Epidermal melanocyte (primary cell): ENCODE results near the gene RRBP1.

Source experiments
- DNase-seq: peaks from one replicate; pipeline ENCODE4 v3.0.0; 2011; ENCODE audit warnings: low spot score; ENCODE audit not compliant: insufficient read length

The RRBP1 gene

GRCh38 chr20:17637413-17637780 is 44.6 kb downstream of the RRBP1 start:
- DNase-seq = no peak

DNA sequence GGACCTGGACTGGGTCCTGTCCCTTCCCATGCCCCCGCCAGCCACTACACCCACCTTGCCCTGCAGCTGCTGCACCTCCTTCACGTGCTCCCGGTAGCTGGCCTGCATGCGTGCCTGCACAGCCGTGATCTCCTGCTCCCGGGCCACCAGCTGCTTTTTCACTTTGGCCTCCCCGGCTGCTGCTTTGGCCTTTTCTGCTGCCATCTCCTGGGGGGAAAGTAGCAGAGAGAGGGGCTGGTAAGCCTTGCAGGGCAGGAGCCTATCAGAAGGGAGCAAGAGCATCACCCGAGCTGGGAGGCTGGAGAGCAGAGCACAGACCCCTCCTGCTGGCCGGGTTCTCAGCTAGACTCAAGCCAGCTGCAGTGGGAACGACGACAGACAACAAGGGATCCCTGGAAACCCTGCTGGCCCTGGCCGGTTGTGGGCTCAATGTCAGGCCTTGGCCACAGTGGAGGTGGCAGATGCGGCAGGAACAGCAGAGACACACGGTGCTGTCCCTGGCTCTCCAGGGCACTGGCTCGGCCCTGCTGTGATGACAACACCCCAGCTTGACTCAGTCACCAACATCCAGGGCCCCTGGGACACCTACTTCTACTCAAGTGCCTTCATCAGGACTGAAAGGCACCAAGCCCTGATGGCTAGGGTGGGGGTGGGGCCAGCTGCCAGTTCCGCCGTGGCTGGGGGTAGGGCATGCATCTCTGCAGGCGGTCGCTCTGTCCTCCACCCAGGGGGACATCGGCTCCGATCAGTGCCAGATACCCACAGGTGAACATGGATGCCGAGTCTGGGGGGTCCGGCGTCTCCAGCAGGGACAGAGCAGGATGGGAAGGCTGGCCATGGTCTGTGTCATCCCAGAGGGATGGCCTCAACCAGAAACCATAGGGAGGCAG is 45.3 kb downstream of the RRBP1 start:
- no peak for DNase-seq

DNA sequence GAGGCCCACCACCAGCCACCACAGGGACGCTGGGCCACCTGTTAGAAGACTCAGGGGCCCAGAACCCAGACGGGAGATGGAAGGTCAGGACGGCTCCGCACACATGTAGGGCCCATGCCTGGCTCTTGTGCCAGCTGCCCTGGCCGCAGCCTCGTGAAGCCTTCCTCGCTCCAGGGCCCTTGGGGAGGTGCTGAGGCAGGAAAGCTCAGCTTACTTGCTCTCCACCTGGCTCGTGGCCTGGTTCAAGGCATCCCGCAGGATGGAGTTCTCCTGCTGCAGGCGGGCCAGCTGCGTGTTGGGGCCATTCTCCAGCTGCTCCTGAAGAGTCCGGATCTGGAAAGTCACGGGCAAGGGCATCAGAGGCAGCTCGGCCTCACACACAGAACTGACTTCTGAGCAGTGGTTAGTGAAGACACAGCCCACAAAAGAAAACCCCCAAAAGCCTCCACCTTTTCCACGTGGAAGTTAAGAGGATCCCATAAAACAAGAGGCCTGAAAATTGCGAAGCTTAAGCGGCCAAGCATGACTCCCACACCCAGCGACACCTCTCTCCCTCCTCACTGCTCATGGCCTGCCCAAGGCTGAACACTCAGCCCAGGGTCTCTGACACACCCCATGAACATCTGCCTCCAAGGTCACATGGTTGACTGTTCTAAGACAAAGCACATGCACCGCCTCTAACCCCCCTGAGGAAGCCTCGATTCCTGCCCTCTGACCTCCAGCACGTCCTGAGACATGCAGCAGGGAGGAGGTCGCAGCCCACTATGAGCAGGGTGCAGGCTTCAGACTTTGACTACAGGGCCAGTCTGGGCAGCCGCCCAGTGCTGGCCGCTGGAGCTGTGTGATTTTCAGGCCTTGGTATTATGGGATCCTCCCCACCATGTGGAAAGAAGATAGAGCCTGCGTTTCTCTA is 46.5 kb downstream of the RRBP1 start:
- DNase-seq = no peak

- DNase-seq = no peak
Observed at GRCh38 chr20:17634661-17635331, 47.2 kb downstream of the RRBP1 start.

- no peak for DNase-seq
Observed at GRCh38 chr20:17633850-17634500, 48.1 kb downstream of the RRBP1 start.

DNA sequence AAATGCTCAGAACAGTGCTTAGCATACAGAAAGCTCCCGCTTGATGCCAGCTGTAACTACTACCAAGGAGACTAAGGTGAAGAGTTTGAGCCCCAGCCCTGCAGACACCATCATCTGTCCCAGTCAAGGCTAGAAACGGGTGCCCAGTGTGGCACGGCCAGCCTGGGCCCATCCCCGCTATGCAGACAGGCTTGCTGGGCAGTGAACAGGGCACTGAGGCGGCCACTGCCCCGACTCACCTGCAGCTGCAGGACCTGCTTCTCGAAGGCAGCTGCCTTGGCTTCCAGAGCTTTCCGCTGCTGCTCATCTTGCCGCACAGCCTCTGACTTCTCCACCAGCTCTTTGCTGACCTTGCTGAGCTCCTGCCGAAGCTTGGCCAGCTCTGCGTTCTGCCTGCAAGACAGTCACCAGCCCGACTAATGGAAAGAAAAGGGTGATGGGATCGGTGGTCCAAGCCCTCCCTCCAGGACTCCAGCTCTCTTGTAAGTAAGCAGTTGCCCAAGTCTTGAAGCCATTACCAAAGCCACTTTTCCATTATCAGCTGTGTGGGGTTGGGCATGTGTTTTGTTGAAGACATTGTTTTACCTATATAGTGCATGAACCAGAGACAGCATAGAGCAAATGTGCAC is 48.7 kb downstream of the RRBP1 start:
- no peak for DNase-seq

GRCh38 chr20:17631576-17632319 is 50.3 kb downstream of the RRBP1 start:
- no peak for DNase-seq

GRCh38 chr20:17630806-17631195 is 51.2 kb downstream of the RRBP1 start:
- no peak for DNase-seq

DNA sequence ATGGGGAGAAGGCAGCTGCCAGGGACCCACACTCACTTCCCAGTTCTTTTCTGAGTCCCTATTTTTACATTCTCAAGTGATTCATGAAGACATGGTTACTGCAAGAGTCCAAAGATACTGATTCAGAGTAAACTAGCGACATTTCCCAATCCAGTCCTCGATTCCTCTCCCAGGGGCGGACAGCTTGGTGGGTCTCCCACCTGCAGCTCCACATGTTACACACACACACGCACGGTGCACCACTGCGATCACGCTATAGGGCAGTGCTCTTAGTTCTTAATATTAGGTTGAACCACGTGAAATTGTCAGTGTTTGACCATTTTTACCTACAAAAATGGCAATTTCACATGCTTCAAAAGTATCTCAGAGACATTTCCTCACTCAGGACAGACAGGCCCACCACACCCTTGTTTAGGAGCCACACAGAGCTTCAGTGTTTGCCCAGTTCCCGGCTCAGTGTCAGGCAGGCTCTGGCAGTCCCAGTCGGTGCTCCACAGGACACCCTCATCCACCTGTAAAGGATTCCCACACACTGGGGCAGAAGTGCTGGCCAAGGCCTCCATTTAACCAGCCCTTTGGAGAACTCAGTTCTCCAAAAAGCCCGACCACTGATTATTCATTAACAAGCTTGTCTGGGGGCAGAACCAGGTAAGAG is 51.8 kb downstream of the RRBP1 start:
- DNase-seq = no peak

- no peak for DNase-seq
Observed at GRCh38 chr20:17629678-17630089, 52.4 kb downstream of the RRBP1 start.

DNA sequence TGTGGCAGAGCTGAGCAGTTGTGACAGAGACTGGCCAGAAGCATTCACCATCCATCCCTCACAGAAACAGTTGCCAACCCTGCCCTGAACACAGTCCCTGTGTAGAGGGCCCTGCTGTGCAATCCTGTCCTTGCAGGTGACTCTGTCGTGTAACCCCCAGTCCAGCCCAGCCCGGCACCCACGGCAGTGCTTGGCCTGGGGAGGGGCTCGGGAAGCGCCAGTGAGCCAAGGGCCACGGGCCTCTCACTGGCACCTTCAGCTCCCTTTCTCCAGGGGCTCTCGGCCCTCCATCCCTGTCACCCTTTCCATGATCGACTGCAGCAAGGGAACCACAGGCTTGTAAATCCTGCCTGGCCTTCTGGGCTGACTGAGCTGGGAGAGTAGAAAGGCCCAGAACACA is 53.0 kb downstream of the RRBP1 start:
- no peak for DNase-seq

- DNase-seq = no peak
Observed at GRCh38 chr20:17628101-17628841, 53.8 kb downstream of the RRBP1 start.

GRCh38 chr20:17627101-17627955 is 54.7 kb downstream of the RRBP1 start:
- no peak for DNase-seq

- DNase-seq = no peak
Observed at GRCh38 chr20:17626217-17627007, 55.6 kb downstream of the RRBP1 start.

GRCh38 chr20:17625246-17626051 is 56.6 kb downstream of the RRBP1 start:
- no peak for DNase-seq

- DNase-seq = no peak
Observed at GRCh38 chr20:17624551-17625245, 57.3 kb downstream of the RRBP1 start.
